GM23248 (cell line): ENCODE data around the gene AKT3. TPM values are rescaled to one million over a fixed set of nuclear protein-coding genes. Genes with fewer than 3 reads are reported as not detected.

ENCODE experiments used
- DNase-seq: peaks from one replicate; pipeline ENCODE4 v3.0.0-alpha.2; 2015
- H2AFZ ChIP-seq: fragments of 200-600 bp; sonication (generic); 2 replicates; pipeline ENCODE4 v1.6.1; 2016; ENCODE audit warnings: antibody characterized with exemption
- H3F3A ChIP-seq: fragments of 200-600 bp; sonication (generic); 2 replicates; pipeline ENCODE4 v1.6.1; 2016; ENCODE audit warnings: mild to moderate bottlenecking, antibody characterized with exemption, mixed run types; ENCODE audit not compliant: insufficient read depth
- H3K27ac ChIP-seq: fragments of 200-600 bp; sonication (generic); 2 replicates; pipeline ENCODE4 v1.5.1; 2016; ENCODE audit warnings: mild to moderate bottlenecking
- H3K27me3 ChIP-seq: fragments of 200-600 bp; sonication (generic); replicated peaks from 2 replicates; pipeline ENCODE4 v1.6.1; 2016; ENCODE audit warnings: mild to moderate bottlenecking; ENCODE audit not compliant: insufficient read depth
- H3K36me3 ChIP-seq: fragments of 200-600 bp; sonication (generic); 2 replicates; pipeline ENCODE4 v1.6.1; 2016; ENCODE audit warnings: low read depth, mild to moderate bottlenecking
- H3K4me1 ChIP-seq: fragments of 200-600 bp; sonication (generic); 2 replicates; pipeline ENCODE4 v1.6.1; 2016; ENCODE audit warnings: mild to moderate bottlenecking; ENCODE audit not compliant: insufficient read depth
- H3K4me2 ChIP-seq: fragments of 200-600 bp; sonication (generic); one replicate; pipeline ENCODE4 v1.6.1; 2016; ENCODE audit warnings: mild to moderate bottlenecking; ENCODE audit not compliant: unreplicated experiment
- H3K4me3 ChIP-seq: fragments of 200-600 bp; sonication (generic); 2 replicates; pipeline ENCODE4 v1.5.1; 2016; ENCODE audit warnings: mild to moderate bottlenecking
- H3K79me2 ChIP-seq: fragments of 200-600 bp; sonication (generic); 2 replicates; pipeline ENCODE4 v1.6.1; 2016; ENCODE audit warnings: mild to moderate bottlenecking; ENCODE audit not compliant: insufficient read depth
- H3K9ac ChIP-seq: fragments of 200-600 bp; sonication (generic); 2 replicates; pipeline ENCODE4 v1.6.1; 2016; ENCODE audit warnings: mild to moderate bottlenecking
- H3K9me2 ChIP-seq: fragments of 200-600 bp; sonication (generic); 2 replicates; pipeline ENCODE4 v1.6.1; 2016; ENCODE audit warnings: mixed run types, mild to moderate bottlenecking, moderate library complexity; ENCODE audit not compliant: insufficient read depth
- H3K9me3 ChIP-seq: fragments of 200-600 bp; sonication (generic); one replicate; pipeline ENCODE4 v1.6.1; 2017; ENCODE audit warnings: low read depth
- H4K20me1 ChIP-seq: fragments of 200-600 bp; sonication (generic); 2 replicates; pipeline ENCODE4 v1.6.0; 2016; ENCODE audit not compliant: insufficient read depth
- EZH2 ChIP-seq: fragments of 200-600 bp; sonication (generic); IDR thresholded peaks from 2 replicates; pipeline ENCODE4 v1.6.1; 2018; ENCODE audit warnings: antibody characterized with exemption, mild to moderate bottlenecking; ENCODE audit not compliant: insufficient read depth, poor library complexity, severe bottlenecking
- EZH2phosphoT487 ChIP-seq: fragments of 200-600 bp; sonication (generic); IDR thresholded peaks from 2 replicates; pipeline ENCODE4 v1.6.1; 2018; ENCODE audit warnings: antibody characterized with exemption, moderate library complexity, mild to moderate bottlenecking, low read depth; ENCODE audit not compliant: insufficient read depth
- WGBS, 2 experiments: methylation state at CpG; one replicate each; pipeline ENCODE4 v1.1.6; 2015 to 2017; ENCODE audit warnings: low lambda C conversion rate in 2 of 2, low coverage in 1 of 2; ENCODE audit errors: missing lambda C conversion rate in 2 of 2; 5-methylcytosine and 5-hydroxymethylcytosine counted together
- in situ Hi-C: fragments of 300-500 bp; cut with MboI; formaldehyde crosslinking; loops from 2 replicates; pipeline ENCODE4 v1.15.0; 2020
- polyA plus RNA-seq: library from polyadenylated mRNA; unstranded; fragments of >200 nt; fragmentation: Nextera tagmentation; extraction: Ambion mirVana; gene quantifications from 2 replicates; pipeline ENCODE4 v1.2.1, GENCODE V29; 2016
- total RNA-seq: library from RNA; depleted of rRNA; stranded (reverse); fragments of >200 nt; shearing (Covaris generic); gene quantifications from 2 replicates; pipeline ENCODE4 v1.2.3, GENCODE V29; 2014

AKT3 gene
- total and polyA plus RNA-seq, 2 experiments from 2014 or later = 9.1 to 31.2 TPM

DNA sequence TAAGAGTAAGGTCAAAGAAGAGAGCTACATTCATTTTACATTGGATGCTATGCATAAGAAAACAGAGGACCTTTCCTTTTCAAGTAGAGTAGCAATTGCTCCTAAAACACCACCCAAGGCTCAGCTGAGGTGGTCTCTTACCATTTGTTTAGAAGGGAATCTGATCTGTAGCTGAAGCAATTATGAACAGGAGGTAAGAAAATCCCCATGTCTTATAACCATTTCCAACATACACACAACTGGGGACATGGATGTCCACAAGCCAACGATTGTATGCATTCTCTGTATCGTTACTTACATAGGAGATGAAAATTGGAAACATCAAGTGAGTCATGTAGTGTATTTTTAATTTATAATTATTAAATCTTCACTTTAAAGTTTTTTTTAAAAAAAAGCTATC is 132.0 kb downstream of the AKT3 start:
- H3K4me3 ChIP-seq = no peak overlapping the region
- H3K79me2 ChIP-seq = peaks cover 82% of the 10 kb centered on the region
- H3K4me1 ChIP-seq = peaks cover 77% of the 10 kb centered on the region
- no peaks in the 10 kb centered on the region for H3K27me3 ChIP-seq
- H3F3A ChIP-seq = peaks cover 43% of the 10 kb centered on the region
- H3K27ac ChIP-seq = no peak overlapping the region
- WGBS, 2 experiments = 94 to 96% methylated on average over 2 of the region's 2 CpGs
- H3K4me2 ChIP-seq = peak overlapping the region; percentile 10
- H4K20me1 ChIP-seq = no peaks in the 10 kb centered on the region
- H3K36me3 ChIP-seq = no peaks in the 10 kb centered on the region
- no peak for DNase-seq
- no peak overlapping the region for H3K9ac ChIP-seq
- in situ Hi-C loops = no loop called here
- TF ChIP-seq EZH2phosphoT487 (no peak), EZH2 (no peak)
- no peaks in the 10 kb centered on the region for H3K9me2 ChIP-seq
- no peak overlapping the region for H2AFZ ChIP-seq
- no peaks in the 10 kb centered on the region for H3K9me3 ChIP-seq

DNA sequence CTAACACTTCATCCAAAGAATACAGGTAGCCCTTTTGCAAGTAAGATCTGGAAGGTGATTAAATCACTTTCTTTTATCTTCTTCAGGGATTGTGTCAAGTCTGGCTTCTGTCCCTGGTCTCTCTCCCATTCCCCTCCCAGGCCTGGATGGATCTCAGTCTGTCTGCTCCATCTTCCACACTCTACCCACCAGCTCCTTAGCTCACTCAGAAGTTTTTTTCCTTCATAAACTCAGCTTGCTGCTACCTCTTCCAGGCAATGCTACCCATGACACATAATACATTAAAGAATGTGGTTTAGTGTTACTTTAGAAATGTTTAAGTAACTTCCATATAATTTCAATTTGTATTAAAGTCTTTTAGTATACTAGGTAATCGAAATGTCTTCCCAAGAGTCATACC is 133.1 kb downstream of the AKT3 start:
- H3F3A ChIP-seq = peaks cover 47% of the 10 kb centered on the region
- no peaks in the 10 kb centered on the region for H3K27me3 ChIP-seq
- H4K20me1 ChIP-seq = no peaks in the 10 kb centered on the region
- 79 to 85% methylated on average over 1 of the region's 1 CpG for WGBS, 2 experiments
- no peaks in the 10 kb centered on the region for H3K36me3 ChIP-seq
- no peak overlapping the region for H2AFZ ChIP-seq
- no peak overlapping the region for H3K9ac ChIP-seq
- in situ Hi-C loops = no loop called here
- peak overlapping the region; percentile 10 for H3K27ac ChIP-seq
- peak; percentile 50 for DNase-seq
- TF ChIP-seq EZH2phosphoT487 = no peak
- peak overlapping the region; percentile 23 for H3K4me2 ChIP-seq
- no peak overlapping the region for H3K4me3 ChIP-seq
- H3K79me2 ChIP-seq = peaks cover 82% of the 10 kb centered on the region
- H3K9me3 ChIP-seq = no peaks in the 10 kb centered on the region
- H3K4me1 ChIP-seq = peaks cover 85% of the 10 kb centered on the region
- no peaks in the 10 kb centered on the region for H3K9me2 ChIP-seq

DNA sequence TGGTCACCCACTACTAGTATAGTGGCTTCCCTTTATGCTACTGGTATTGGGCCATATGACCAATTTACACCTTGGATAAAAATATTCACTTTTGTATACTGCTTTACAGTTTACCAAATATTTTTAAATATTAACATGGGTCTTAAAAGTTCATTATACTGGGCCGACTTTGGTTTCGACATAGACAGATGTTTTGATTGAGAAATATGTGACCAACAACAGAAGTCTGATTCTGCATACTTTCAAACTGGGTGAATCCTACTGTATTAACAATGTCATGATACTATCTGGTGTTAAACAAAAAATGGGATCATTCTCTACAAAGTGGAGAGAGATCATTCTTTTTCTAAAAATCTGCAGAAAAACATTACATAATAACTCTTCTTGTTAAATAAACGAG is 134.8 kb downstream of the AKT3 start:
- peaks cover 47% of the 10 kb centered on the region for H3F3A ChIP-seq
- in situ Hi-C loops = no loop called here
- H3K9ac ChIP-seq = no peak overlapping the region
- peak; percentile 65 for DNase-seq
- TF ChIP-seq EZH2 (no peak), EZH2phosphoT487 (no peak)
- H3K36me3 ChIP-seq = no peaks in the 10 kb centered on the region
- no peaks in the 10 kb centered on the region for H3K9me2 ChIP-seq
- peak overlapping the region; percentile 27 for H3K27ac ChIP-seq
- no peaks in the 10 kb centered on the region for H3K27me3 ChIP-seq
- 28 to 36% methylated on average over 3 of the region's 3 CpGs for WGBS, 2 experiments
- H3K79me2 ChIP-seq = peaks cover 82% of the 10 kb centered on the region
- H3K4me3 ChIP-seq = no peak overlapping the region
- peak overlapping the region; percentile 36 for H3K4me2 ChIP-seq
- H3K9me3 ChIP-seq = no peaks in the 10 kb centered on the region
- no peak overlapping the region for H2AFZ ChIP-seq
- peaks cover 78% of the 10 kb centered on the region for H3K4me1 ChIP-seq
- no peaks in the 10 kb centered on the region; the same call in 1 of the 2 replicates for H4K20me1 ChIP-seq

DNA sequence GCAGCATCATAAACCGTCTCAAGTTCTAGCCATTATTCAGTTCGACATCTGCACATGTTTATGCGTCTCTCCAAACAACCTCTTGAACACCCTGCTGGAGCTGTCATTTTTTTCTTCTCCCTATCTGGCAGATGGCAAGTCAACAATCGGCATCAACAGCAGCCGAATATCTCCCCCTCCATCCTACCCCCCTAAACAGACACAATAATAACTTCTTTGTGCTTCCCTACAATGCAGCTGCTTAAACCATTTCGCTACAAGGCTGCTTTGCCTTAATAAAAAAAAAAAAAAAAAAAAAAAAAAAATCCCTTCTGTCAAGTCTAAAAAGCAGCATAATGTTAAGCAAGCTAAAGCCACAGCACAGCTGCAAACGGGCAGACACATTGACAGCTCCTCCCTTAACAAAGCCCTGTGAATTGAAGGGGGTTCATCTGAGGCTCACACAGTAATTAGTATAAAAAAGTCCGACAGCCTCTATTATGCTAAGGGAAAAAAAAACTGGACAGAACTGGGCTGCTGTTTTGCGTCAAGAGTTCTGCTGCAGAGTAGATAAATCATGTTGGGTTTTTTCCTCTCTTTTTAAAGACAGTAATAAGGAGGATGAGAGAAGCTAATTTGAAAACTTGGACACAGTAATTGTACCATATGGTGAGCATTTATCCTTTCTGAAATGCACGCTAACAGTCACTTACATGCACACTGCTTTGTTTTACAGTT is 136.4 kb downstream of the AKT3 start:
- H3K36me3 ChIP-seq = no peaks in the 10 kb centered on the region
- in situ Hi-C loops = no loop called here
- peaks cover 88% of the 10 kb centered on the region for H3K79me2 ChIP-seq
- 0 out of 2 replicates have a peak overlapping the region, but pooled peaks have one; percentile 23 for H2AFZ ChIP-seq
- H3K27me3 ChIP-seq = no peaks in the 10 kb centered on the region
- no peaks in the 10 kb centered on the region; the same call in 1 of the 2 replicates for H4K20me1 ChIP-seq
- H3F3A ChIP-seq = peaks cover 33% of the 10 kb centered on the region
- 5 to 7% methylated on average over 10 of the region's 10 CpGs for WGBS, 2 experiments
- H3K27ac ChIP-seq = peak overlapping the region; percentile 25
- peak; percentile 47 for DNase-seq
- TF ChIP-seq EZH2 (no peak), EZH2phosphoT487 (no peak)
- peaks cover 64% of the 10 kb centered on the region for H3K4me1 ChIP-seq
- no peaks in the 10 kb centered on the region for H3K9me3 ChIP-seq
- H3K4me2 ChIP-seq = peak overlapping the region; percentile 81
- no peaks in the 10 kb centered on the region for H3K9me2 ChIP-seq
- H3K4me3 ChIP-seq = peak overlapping the region; percentile 55
- H3K9ac ChIP-seq = peak overlapping the region; percentile 28
